ENCODE measurements around the gene TRIO. TPM values are rescaled to one million over a fixed set of nuclear protein-coding genes. Genes with fewer than 3 reads are reported as not detected.

TRIO gene
- total RNA-seq, 1 experiment from 2014 or later: 211 TPM

Other genes starting within 250 kb of the TRIO start
- 3.4 and 3.5 TPM in 2 replicates for gene DNAH5, start 198.7 kb upstream of the TRIO start, total RNA-seq (2014; rRNA removed)